HepG2 (cell line): ENCODE measurements around the gene TOP2A. TPM values are rescaled to one million over a fixed set of nuclear protein-coding genes. Genes with fewer than 3 reads are reported as not detected.

Source experiments
- ATAC-seq: fragments of 200-7000 bp; cut with Tn5 transposase; 3 replicates; pipeline ENCODE4 v1.9.1; 2020; ENCODE audit warnings: mild to moderate bottlenecking, moderate library complexity
- BruUV-seq: library from RNA; stranded (reverse); fragments of 400-500 nt; replicated peaks from 2 replicates; lab custom pipeline; 2021; lab: Mats Ljungman, UMichigan
- CTCF ChIA-PET: fragments of 300-600 bp; formaldehyde crosslinking; extraction: SDS; loops from one replicate; lab custom pipeline; 2021; ENCODE audit warnings: low total read pairs, inconsistent platforms, low intra/inter-chr PET ratio; lab: Yijun Ruan, JAX
- POLR2A ChIA-PET: fragments of 350-600 bp; sonication (Branson Sonifier 250); formaldehyde crosslinking; loops from one replicate; lab custom pipeline; 2020; ENCODE audit warnings: antibody characterized with exemption, inconsistent platforms; lab: Yijun Ruan, JAX
- DNase-seq: peaks from one replicate; pipeline ENCODE4 v3.0.0-alpha.2; 2015; ENCODE audit warnings: low spot score
- FAIRE-seq: peaks from 3 replicates; lab custom pipeline; 2011; peaks lifted over from hg19 to GRCh38; lab: Jason Lieb, UNC
- H2AFZ ChIP-seq: one replicate; pipeline ENCODE4 v1.6.1; 2011; ENCODE audit warnings: low read length, inconsistent platforms
- H3K27ac ChIP-seq: fragments of 300-600 bp; 3 replicates; pipeline ENCODE4 v1.8.0; 2011; ENCODE audit warnings: mixed run types, mild to moderate bottlenecking, mixed read lengths, low read length, inconsistent platforms; ENCODE audit not compliant: insufficient read depth; ENCODE audit errors: extremely low read length
- H3K27me3 ChIP-seq, 2 experiments: fragments of 200-600 bp in 1 of 2; 2 replicates in 1 of 2; 3 replicates in 1 of 2; pipeline versions ENCODE4 v1.6.0 to v1.8.0; 2011; ENCODE audit warnings: low read length in 2 of 2, mild to moderate bottlenecking in 2 of 2, moderate library complexity in 2 of 2, inconsistent platforms in 1 of 2; ENCODE audit not compliant: insufficient read depth in 2 of 2, control insufficient read depth in 1 of 2
- H3K36me3 ChIP-seq, 2 experiments: fragments of 200-600 bp in 1 of 2; replicated peaks in 1 of 2; 2 replicates in 1 of 2; 3 replicates in 1 of 2; pipeline versions ENCODE4 v1.5.1 to v1.8.0; 2011; ENCODE audit warnings: low read length in 2 of 2, inconsistent platforms in 1 of 2; ENCODE audit not compliant: insufficient read depth in 2 of 2, control insufficient read depth in 1 of 2
- H3K4me1 ChIP-seq: 2 replicates; pipeline ENCODE4 v1.5.1; 2012; ENCODE audit warnings: low read length, inconsistent platforms; ENCODE audit not compliant: insufficient read depth
- H3K4me2 ChIP-seq: 2 replicates; pipeline ENCODE4 v1.6.0; 2011; ENCODE audit warnings: low read depth, low read length, inconsistent platforms
- H3K4me3 ChIP-seq, 3 experiments: fragments of 200-600 bp in 1 of 3; sonication (generic), shearing (Covaris generic) in 1 of 3; replicated peaks in 1 of 3; 2 replicates each; pipeline ENCODE4 v1.5.1; 2011 to 2016; ENCODE audit warnings: low read length in 3 of 3, inconsistent platforms in 2 of 3, low read depth in 2 of 3, mild to moderate bottlenecking in 2 of 3, control low read depth in 1 of 3, mixed read lengths in 1 of 3; ENCODE audit not compliant: insufficient read depth in 1 of 3
- H3K79me2 ChIP-seq: one replicate; pipeline ENCODE4 v1.6.1; 2011; ENCODE audit warnings: low read length, inconsistent platforms; ENCODE audit not compliant: insufficient read depth
- H3K9ac ChIP-seq: 2 replicates; pipeline ENCODE4 v1.6.0; 2011; ENCODE audit warnings: mild to moderate bottlenecking, low read depth, low read length, inconsistent platforms; ENCODE audit not compliant: insufficient read depth
- H3K9me3 ChIP-seq: 2 replicates; pipeline ENCODE4 v1.5.1; 2012; ENCODE audit warnings: mild to moderate bottlenecking, low read length
- H4K20me1 ChIP-seq: 2 replicates; pipeline ENCODE4 v1.6.0; 2011; ENCODE audit warnings: inconsistent platforms, mild to moderate bottlenecking, low read length, moderate library complexity; ENCODE audit not compliant: insufficient read depth
- PAWR ChIP-seq: sonication (generic); formaldehyde crosslinking; IDR thresholded peaks from 2 replicates; pipeline ENCODE4 v1.4.0; 2020; ENCODE audit warnings: missing genetic modification reagents, mild to moderate bottlenecking, borderline replicate concordance
- THAP11 ChIP-seq: IDR thresholded peaks from 2 replicates; pipeline ENCODE4 v1.6.1; 2016; ENCODE audit warnings: missing biosample characterization, missing genetic modification reagents
- ZBTB46 ChIP-seq: sonication (generic); formaldehyde crosslinking; IDR thresholded peaks from 2 replicates; pipeline ENCODE4 v1.4.0; 2020; ENCODE audit warnings: mild to moderate bottlenecking, missing genetic modification reagents, borderline replicate concordance
- ZNF407 ChIP-seq: sonication (generic); formaldehyde crosslinking; IDR thresholded peaks from one replicate; pipeline ENCODE4 v1.5.1; 2020; ENCODE audit warnings: mild to moderate bottlenecking, missing genetic modification reagents; ENCODE audit errors: not compliant biosample characterization
- ZNF446 ChIP-seq: sonication (generic); formaldehyde crosslinking; IDR thresholded peaks from 2 replicates; pipeline ENCODE4 v1.5.0; 2020; ENCODE audit warnings: mild to moderate bottlenecking, missing genetic modification reagents
- ZNF550 ChIP-seq: sonication (generic); formaldehyde crosslinking; IDR thresholded peaks from 2 replicates; pipeline ENCODE4 v1.4.0; 2020; ENCODE audit warnings: mild to moderate bottlenecking, missing genetic modification reagents, borderline replicate concordance
- ZNF691 ChIP-seq: sonication (generic); formaldehyde crosslinking; IDR thresholded peaks from 2 replicates; pipeline ENCODE4 v1.4.0; 2020; ENCODE audit warnings: missing genetic modification reagents, low read depth, mild to moderate bottlenecking, borderline replicate concordance
- ZNF724P ChIP-seq: sonication (generic); formaldehyde crosslinking; IDR thresholded peaks from 2 replicates; pipeline ENCODE4 v1.8.0; 2022; ENCODE audit warnings: missing genetic modification reagents, borderline replicate concordance
- ZNF737 ChIP-seq: sonication (generic); formaldehyde crosslinking; IDR thresholded peaks from 2 replicates; pipeline ENCODE4 v1.5.0; 2020; ENCODE audit warnings: missing genetic modification reagents, mild to moderate bottlenecking, borderline replicate concordance
- ZZZ3 ChIP-seq: sonication (generic); formaldehyde crosslinking; IDR thresholded peaks from 2 replicates; pipeline ENCODE4 v1.4.0; 2020; ENCODE audit warnings: missing genetic modification reagents, mild to moderate bottlenecking, borderline replicate concordance
- WGBS: methylation state at CpG from one replicate; pipeline ENCODE4 v1.1.6; 2017; ENCODE audit warnings: low lambda C conversion rate; 5-methylcytosine and 5-hydroxymethylcytosine counted together
- in situ Hi-C: cut with HindIII; loops from 2 replicates; pipeline ENCODE4 v1.10.0; 2017; ENCODE audit warnings: low pct_unique_long_range_greater_than_20kb; ENCODE audit not compliant: extremely low pct_ligation_motif_present
- intact Hi-C: fragments of 100-400 bp; cut with micrococcal nuclease; formaldehyde crosslinking; loops from one replicate; pipeline ENCODE4 v1.10.0; 2022; ENCODE audit not compliant: unreplicated experiment
- polyA plus RNA-seq, 8 experiments: library from polyadenylated mRNA; depleted of rRNA in 3 of 8; stranded (reverse) in 7 of 8; unstranded in 1 of 8; fragments of >200 nt; fragmentation: Illumina TruSeq in 4 of 8; extraction: Trizol in 4 of 8; gene quantifications; 2 replicates each; pipeline versions ENCODE4 v1.2.1 to v1.2.3, GENCODE V29; 2011 to 2016; ENCODE audit warnings: low read depth in 4 of 8, missing spikeins in 1 of 8, mixed read lengths in 1 of 8; ENCODE audit not compliant: insufficient read depth in 1 of 8
- total RNA-seq, 5 experiments: library from RNA; depleted of rRNA; stranded (reverse); fragments of >200 nt; fragmentation: Illumina TruSeq; extraction: Trizol; gene quantifications; 2 replicates each; pipeline ENCODE4 v1.2.3, GENCODE V29; 2016; ENCODE audit warnings: low read depth in 1 of 5

TOP2A gene
- total and polyA plus RNA-seq, 2 of the 13 experiments (the other 11 are each of a cell fraction or from before 2014, with no cell fraction given): 108 to 327 TPM

- in situ Hi-C loops: no loop called here
- peaks cover 35% of the 10 kb centered on the region for H3K79me2 ChIP-seq
- H2AFZ ChIP-seq: no peak overlapping the region
- H3K4me2 ChIP-seq: peak overlapping the region; percentile 94
- peak overlapping the region; percentile 79 to 88 (median 84) for H3K4me3 ChIP-seq
- intact Hi-C loops: loop anchor here (2.0 kb wide), 1 partner anchor 28 kb away; no protein-coding TSS in a partner anchor
- ATAC-seq: peak; percentile 11
- peak overlapping the region; percentile 81 for H3K27ac ChIP-seq
- BruUV-seq: no TSS peak
- FAIRE-seq: no peak
- H3K36me3 ChIP-seq: peaks cover 11 to 17% of the 10 kb centered on the region in 2 experiments
- DNase-seq: no peak
- H3K9me3 ChIP-seq: no peaks in the 10 kb centered on the region
- H4K20me1 ChIP-seq: peaks cover 16% of the 10 kb centered on the region
- 33% methylated on average over 6 of the region's 7 CpGs for WGBS
- peaks cover 76% of the 10 kb centered on the region for H3K4me1 ChIP-seq
- ChIA-PET POLR2A (interaction anchor here (0.8 to 6.6 kb wide), 18 partner anchors 9 to 1344 kb away, joined by 3 to 48 read pairs (median 4); partner anchors contain the start of genes EIF1, RARA and TOP2A), CTCF (interaction anchor here (1.9 kb wide), 1 partner anchor 41 kb away, joined by 5 read pairs; no protein-coding TSS in a partner anchor)
- no peaks in the 10 kb centered on the region for H3K27me3 ChIP-seq
- H3K9ac ChIP-seq: peak overlapping the region; percentile 76
- TF ChIP-seq ZNF724P (CRISPR knock-in tag) (peak; percentile 18; the same call in 1 of the 2 replicates), THAP11 (CRISPR knock-in tag) (peak; percentile 24; the same call in 1 of the 2 replicates), PAWR (CRISPR knock-in tag) (0 out of 2 replicates have a peak, but pooled peaks have one; percentile 16), ZBTB46 (0 out of 2 replicates have a peak, but pooled peaks have one; percentile 38), ZNF691 (CRISPR knock-in tag) (0 out of 2 replicates have a peak, but pooled peaks have one; percentile 7), ZNF550 (CRISPR knock-in tag) (0 out of 2 replicates have a peak, but pooled peaks have one; percentile 16), ZNF446 (CRISPR knock-in tag) (peak; percentile 67), ZZZ3 (CRISPR knock-in tag) (0 out of 2 replicates have a peak, but pooled peaks have one; percentile 12), ZNF407 (CRISPR knock-in tag) (peak; percentile 59), ZNF737 (CRISPR knock-in tag) (no peak; the same call in 1 of the 2 replicates)
Observed at GRCh38 chr17:40344421-40345160, 73.1 kb downstream of the TOP2A start.
